Measurements from ENCODE around the gene SULT4A1.

GRCh38 chr22:43852573-43853327 is 9.6 kb downstream of the SULT4A1 start:
- TF ChIP-seq CEBPB (IDR thresholded peaks at IDR 0.05; ENCODE audit: borderline replicate concordance in 1 of 2, low read depth in 2 of 2, low read length in 2 of 2) (no peak), BHLHE40 (IDR thresholded peaks at IDR 0.05; ENCODE audit: borderline replicate concordance in 1 of 2, low read depth in 2 of 2, low read length in 1 of 2) (no peak), CTCF (IDR thresholded peaks at IDR 0.05 in 2 of 3, conservative IDR thresholded peaks at IDR 0.05 in 1 of 3; ENCODE audit: control insufficient read depth in 2 of 3, extremely low read depth in 1 of 3, insufficient read depth in 1 of 3, low read depth in 3 of 3, low read length in 3 of 3) (no peak)

Measured in GM12878 (cell line).